GM19328 (cell line): ENCODE data around the gene AKT1S1.

ENCODE experiments used
- ATAC-seq: cut with Tn5 transposase; IDR thresholded peaks from one replicate; pipeline ENCODE4 v1.9.1; 2021; ENCODE audit warnings: mild to moderate bottlenecking, moderate library complexity; ENCODE audit not compliant: unreplicated experiment

Gene AKT1S1

GRCh38 chr19:49870309-49870901 lies 6.8 kb downstream of the AKT1S1 start:
- no peak for ATAC-seq

- peak; percentile 52 for ATAC-seq
Measured at GRCh38 chr19:49869484-49870308, 7.5 kb downstream of the AKT1S1 start.

GRCh38 chr19:49869009-49869483 lies 8.1 kb downstream of the AKT1S1 start:
- ATAC-seq, result peak; percentile 7

GRCh38 chr19:49866933-49867782 lies 10.0 kb downstream of the AKT1S1 start, which contains the start of gene PNKP:
PNKP (minus strand) TSS chr19:49867576; CDS start chr19:49867204, 372 bp downstream.
- peak; percentile 42 for ATAC-seq

- ATAC-seq, result no peak
Measured at GRCh38 chr19:49864890-49865289, 12.3 kb downstream of the AKT1S1 start.

GRCh38 chr19:49863935-49864320 lies 13.2 kb downstream of the AKT1S1 start:
- no peak for ATAC-seq

GRCh38 chr19:49863254-49863934 lies 13.8 kb downstream of the AKT1S1 start:
- no peak for ATAC-seq

- ATAC-seq, result no peak
Measured at GRCh38 chr19:49862391-49863253, 14.5 kb downstream of the AKT1S1 start.

GRCh38 chr19:49861541-49862378 lies 15.4 kb downstream of the AKT1S1 start:
- no peak for ATAC-seq

GRCh38 chr19:49861107-49861506 lies 16.0 kb downstream of the AKT1S1 start:
- no peak for ATAC-seq

GRCh38 chr19:49860336-49861102 lies 16.6 kb downstream of the AKT1S1 start:
- ATAC-seq, result no peak

- ATAC-seq, result no peak
Measured at GRCh38 chr19:49859682-49860335, 17.3 kb downstream of the AKT1S1 start.

GRCh38 chr19:49858088-49858985 lies 18.8 kb downstream of the AKT1S1 start:
- ATAC-seq, result no peak

- no peak for ATAC-seq
Measured at GRCh38 chr19:49857838-49858087, 19.4 kb downstream of the AKT1S1 start.

- no peak for ATAC-seq
Measured at GRCh38 chr19:49857061-49857837, 19.9 kb downstream of the AKT1S1 start.

GRCh38 chr19:49856574-49857021 lies 20.6 kb downstream of the AKT1S1 start:
- no peak for ATAC-seq
